Testis (tissue), 2 donors: ENCODE data around the gene SLCO4A1.

Experiments
- POLR2A ChIP-seq: fragments of 450-650 bp; IDR thresholded peaks from one replicate; pipeline ENCODE4 v1.6.1; 2017; ENCODE audit warnings: antibody characterized with exemption, mild to moderate bottlenecking, moderate library complexity
- TF ChIP-seq, protein P1 (sequence below), 3 experiments: fragments of 450-650 bp in 2 of 3; fragments of 200-600 bp in 1 of 3; sonication (generic) in 1 of 3; IDR thresholded peaks; one replicate each; pipeline ENCODE4 v1.5.1; 2016 to 2019; ENCODE audit warnings: antibody characterized with exemption in 3 of 3, mild to moderate bottlenecking in 2 of 3, moderate library complexity in 1 of 3

DNA sequence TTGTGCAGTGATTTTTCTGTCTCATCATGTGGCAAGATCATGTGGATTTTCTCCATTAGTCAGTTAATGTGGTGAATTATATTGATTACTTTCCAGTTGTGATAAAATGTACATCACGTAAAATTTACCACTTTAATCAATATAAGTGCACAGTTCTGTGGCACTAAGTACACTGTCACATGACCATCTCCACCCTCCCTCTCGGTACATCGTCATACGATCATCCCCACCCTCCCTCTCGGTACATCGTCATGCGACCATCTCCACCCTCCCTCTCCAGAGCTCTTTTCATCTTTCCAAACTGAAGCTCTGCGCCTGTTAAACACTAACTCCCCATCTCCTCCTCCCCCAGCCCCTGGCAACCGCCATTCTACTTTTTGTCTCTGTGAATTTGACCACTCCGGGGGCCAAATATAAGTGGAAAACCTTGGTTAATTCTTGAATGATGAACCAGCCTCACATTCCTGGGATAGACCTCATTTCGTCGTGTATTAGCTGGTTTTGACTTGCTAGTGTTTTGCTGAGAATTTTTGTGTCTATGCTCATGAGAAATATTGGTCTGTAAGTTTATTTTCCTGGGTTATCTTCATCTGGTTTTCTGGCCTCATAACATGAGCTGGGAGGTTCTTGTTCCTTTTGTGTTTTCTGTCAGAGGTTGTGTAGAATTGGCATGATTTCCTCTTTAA lies 77.1 kb downstream of the SLCO4A1 start:
- TF ChIP-seq, protein P1, sequence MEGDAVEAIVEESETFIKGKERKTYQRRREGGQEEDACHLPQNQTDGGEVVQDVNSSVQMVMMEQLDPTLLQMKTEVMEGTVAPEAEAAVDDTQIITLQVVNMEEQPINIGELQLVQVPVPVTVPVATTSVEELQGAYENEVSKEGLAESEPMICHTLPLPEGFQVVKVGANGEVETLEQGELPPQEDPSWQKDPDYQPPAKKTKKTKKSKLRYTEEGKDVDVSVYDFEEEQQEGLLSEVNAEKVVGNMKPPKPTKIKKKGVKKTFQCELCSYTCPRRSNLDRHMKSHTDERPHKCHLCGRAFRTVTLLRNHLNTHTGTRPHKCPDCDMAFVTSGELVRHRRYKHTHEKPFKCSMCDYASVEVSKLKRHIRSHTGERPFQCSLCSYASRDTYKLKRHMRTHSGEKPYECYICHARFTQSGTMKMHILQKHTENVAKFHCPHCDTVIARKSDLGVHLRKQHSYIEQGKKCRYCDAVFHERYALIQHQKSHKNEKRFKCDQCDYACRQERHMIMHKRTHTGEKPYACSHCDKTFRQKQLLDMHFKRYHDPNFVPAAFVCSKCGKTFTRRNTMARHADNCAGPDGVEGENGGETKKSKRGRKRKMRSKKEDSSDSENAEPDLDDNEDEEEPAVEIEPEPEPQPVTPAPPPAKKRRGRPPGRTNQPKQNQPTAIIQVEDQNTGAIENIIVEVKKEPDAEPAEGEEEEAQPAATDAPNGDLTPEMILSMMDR (IDR thresholded peaks at IDR 0.05) = no peak
- no peak for TF ChIP-seq POLR2A
